GM23248 (cell line): Measurements from ENCODE around the gene C1QTNF9.

ENCODE experiments used
- EZH2 ChIP-seq: fragments of 200-600 bp; sonication (generic); IDR thresholded peaks from 2 replicates; pipeline ENCODE4 v1.6.1; 2018; ENCODE audit warnings: antibody characterized with exemption, mild to moderate bottlenecking; ENCODE audit not compliant: insufficient read depth, poor library complexity, severe bottlenecking
- EZH2phosphoT487 ChIP-seq: fragments of 200-600 bp; sonication (generic); IDR thresholded peaks from 2 replicates; pipeline ENCODE4 v1.6.1; 2018; ENCODE audit warnings: antibody characterized with exemption, moderate library complexity, mild to moderate bottlenecking, low read depth; ENCODE audit not compliant: insufficient read depth

- TF ChIP-seq EZH2 (no peak), EZH2phosphoT487 (no peak)
Measured at GRCh38 chr13:24307211-24308067, 1.9 kb upstream of the C1QTNF9 start.
